Fibroblast of skin of right quadriceps (primary cell): Measurements from ENCODE around the gene EFCAB8.

Experiments
- DNase-seq: peaks from one replicate; pipeline ENCODE4 v3.0.0-alpha.2; 2013

The EFCAB8 gene

DNA sequence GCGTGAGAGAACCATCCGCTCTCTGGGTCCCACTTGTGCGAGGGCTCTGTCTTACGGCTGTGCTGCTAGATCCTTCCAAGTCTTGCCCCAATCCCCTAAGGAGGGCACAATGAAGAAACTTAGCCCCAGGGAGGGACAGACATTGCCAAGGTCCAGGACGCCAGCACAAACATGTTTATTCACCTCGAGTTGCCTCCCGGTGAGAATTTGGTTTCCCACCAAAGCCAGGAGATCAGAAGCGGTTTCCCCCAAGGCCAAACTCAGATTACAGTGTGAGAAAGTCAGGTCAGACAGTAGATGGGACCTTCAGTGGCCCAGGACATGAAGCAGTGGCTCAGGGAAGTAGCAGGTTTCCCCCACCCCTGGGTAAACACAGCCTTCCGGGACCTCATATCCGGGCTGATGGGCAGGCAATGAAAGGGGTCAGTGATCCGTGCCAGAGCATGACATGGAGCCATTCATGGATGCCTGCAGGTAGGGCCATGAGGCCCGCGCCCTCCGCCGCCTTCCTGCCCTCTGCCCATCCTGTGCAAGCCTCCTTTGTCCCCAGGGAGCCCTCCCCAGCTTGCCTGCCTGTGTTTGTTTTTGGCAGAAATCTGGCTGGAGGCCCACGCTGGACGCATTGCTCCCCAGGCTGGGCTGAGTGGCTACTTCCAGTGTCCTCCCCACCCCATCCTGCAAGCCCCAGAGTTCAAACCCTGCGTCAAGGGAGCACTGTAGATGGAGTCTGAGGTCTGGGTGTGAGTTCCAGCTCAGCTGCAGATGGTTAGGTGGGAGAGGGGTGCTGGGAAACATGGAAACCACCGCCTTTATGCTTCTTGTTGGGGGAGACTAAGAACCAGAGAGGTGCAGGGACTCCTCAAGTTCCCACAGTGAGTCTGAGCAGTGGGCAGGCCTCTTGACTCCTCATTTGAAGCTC lies 150.8 kb downstream of the EFCAB8 start:
- DNase-seq, result no peak

DNA sequence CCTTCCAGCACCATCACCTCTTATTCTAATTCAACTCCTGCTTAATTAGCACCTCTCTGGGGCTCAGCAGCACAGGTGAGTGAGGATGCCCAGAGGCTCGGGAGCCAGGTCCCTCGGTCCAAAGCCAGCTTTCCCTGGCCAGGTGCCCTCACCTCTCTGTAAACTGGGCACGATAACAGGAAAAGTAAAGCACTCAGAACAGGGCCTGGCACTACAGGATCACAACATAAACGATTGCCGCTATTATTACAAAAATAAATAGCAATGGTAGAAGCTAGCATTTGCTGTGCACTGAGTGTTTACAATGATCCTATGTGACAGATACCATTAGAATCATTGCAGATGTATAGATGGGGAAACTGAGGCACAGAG lies 151.4 kb downstream of the EFCAB8 start:
- DNase-seq, result no peak

DNA sequence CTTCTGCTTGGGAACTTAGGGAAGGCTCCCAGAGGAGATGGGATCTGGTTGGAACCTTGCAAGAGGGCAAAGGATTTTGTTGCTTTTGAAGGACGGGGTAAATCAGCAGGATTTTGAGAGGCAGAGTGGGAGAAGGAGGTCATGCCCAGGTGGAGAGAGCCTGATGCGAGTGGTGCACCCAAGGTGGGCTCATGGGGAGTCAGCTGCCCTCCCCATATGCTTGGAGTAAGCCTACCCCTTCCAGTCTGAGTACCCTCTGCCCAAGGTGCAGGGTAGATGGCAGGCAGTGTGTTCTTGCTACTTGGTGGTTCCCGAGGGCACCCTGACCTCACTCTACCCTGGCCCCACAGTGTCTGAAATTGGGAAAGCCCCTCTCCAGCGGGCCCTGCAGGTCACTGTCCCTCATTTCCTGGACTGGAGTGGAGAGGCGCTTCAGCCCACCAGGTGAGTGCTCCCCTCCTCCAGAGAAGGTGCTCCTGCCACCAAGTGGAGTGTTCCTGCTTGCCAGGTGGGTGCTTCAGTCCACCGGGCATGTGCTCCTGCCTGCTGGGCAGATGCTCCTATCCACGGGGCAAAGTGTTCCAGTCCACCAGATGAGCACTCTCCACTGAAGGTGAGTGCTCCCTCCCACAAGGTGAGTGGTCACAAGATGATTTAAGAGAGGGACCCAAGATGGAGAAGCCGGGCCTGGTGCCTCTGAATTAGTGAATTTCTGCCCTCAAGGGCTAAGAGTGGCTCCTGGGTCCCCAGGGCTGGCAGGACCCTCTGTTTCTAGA lies 152.1 kb downstream of the EFCAB8 start:
- DNase-seq, result no peak
